NAMALWA (cell line): ENCODE measurements around the gene HDGF.

ENCODE experiments used
- DNase-seq: peaks from one replicate; pipeline ENCODE4 v3.0.0-alpha.2; 2015; ENCODE audit warnings: low spot score

The HDGF gene

DNA sequence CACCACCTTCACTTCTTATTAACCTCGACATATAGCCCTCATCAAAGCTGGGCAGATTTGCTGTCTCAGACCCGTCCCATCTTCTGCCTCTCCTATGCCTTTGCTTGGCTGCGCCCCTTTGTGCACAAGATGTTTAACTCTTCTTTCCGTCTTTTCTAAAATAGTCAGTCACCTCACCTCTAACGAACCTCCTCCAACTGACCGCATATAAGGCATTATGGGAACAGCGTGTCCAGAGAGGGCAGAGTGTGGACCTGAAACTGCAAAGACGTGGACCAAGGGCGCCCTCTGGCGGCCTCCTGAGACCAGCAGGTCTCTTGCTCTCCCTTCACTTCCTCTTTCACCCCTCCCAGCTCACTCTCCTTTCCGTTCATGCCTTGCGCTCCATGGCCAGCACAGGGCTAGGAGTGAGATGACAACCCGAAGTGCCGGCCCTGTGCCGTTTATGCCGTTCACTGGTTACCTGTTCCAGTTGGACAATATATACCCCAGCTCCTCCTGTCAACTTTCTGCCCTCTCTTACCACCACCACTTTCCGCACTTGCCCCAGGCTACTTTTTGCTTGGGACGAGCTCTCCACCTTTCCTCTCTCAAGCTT, 25.7 kb downstream of the HDGF start:
- peak; percentile 95 for DNase-seq

DNA sequence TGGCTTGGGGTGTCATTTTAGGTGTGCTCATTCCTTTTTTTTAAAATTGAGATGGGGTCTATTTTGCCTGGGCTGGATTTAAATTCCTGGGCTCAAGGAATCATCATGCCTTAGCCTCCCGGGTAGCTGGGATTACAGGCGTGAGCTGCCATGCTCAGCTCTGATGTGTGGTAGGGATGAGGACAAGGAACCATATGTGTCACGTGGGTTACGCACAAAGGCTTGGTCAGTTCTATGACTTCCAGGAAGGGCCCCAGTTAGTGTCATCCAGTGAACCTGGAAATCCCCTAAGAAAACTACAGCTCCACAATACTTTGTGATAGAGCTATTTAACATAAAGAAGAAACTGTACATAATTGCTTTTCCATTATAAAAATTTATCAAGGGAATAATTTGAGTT, 29.9 kb downstream of the HDGF start:
- DNase-seq, result no peak

DNA sequence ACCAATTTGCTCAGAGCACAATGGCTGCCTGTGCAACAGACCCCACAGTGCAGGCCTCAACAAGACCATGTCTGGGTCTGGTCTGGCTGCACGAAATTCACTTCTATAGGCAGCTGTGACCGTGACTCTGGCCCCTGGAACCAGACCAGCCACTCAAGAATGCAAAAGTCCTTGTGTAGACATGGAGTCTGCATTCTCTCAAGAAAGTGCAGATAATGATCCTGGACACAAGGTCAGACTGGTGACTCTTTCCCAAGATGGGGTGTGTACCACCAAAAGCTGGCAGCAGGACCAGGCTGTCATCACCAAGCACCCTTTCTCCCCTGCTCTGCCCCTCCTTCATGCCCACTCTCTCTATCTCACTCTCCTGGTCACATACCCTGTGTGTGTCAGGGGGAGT, 30.3 kb downstream of the HDGF start:
- no peak for DNase-seq

DNA sequence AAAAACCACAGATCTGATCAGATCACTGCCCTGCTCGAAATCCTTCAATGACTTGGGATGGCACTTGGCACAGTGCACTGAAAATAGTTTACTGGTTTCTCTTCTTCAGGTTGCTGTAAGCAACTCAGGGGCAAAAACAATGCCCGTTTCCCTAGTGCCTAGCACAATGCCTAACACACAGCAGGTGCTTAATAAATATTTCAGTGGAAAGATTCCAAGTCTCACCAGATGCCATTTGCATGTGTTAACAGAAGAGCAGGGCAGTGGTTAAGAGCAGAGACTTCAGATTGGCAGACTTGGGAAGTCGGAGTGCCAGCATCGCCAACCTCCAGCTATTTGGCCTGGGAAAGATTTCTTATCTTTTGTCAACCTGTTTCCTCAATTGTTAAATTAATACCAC, 34.1 kb downstream of the HDGF start:
- no peak for DNase-seq

DNA sequence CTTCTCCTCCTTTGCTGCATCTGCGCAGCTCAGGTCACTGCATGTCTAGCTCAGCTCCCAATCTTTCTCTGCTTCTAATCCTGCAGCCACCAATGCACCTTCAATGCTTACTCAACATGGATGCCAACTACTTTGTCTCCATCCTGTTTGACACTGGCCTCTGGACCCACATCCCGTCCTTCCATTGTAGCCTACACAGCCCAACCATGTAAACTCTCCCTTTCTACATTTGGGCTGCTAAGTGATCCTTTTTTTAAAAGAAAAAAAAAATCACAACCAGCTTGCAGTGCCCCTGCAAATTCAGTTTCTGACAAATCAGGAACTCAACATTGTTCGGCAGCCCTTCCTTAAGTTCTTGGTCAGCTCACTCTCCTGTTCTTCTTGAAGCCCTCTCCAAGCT, 36.6 kb downstream of the HDGF start:
- no peak for DNase-seq

DNA sequence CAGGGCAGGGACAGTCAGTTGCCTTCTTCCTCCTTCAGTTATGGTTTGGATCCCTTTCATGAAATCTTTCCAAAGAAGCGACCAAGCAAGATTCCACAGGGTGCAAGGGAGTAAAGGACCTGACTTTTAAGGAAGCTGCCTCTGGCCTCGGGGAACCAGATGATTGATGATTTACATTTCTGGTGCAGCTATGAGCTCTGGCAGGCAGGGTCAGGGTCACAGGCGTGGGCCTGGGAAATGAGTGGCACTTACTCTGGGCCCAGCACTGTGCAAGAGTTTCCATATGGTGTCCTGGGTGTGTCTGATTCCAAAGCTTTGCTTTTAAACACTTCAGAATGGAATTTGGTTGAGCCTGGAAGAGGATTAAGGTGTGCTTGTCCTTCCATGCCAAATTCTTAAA, 38.8 kb downstream of the HDGF start:
- no peak for DNase-seq

DNA sequence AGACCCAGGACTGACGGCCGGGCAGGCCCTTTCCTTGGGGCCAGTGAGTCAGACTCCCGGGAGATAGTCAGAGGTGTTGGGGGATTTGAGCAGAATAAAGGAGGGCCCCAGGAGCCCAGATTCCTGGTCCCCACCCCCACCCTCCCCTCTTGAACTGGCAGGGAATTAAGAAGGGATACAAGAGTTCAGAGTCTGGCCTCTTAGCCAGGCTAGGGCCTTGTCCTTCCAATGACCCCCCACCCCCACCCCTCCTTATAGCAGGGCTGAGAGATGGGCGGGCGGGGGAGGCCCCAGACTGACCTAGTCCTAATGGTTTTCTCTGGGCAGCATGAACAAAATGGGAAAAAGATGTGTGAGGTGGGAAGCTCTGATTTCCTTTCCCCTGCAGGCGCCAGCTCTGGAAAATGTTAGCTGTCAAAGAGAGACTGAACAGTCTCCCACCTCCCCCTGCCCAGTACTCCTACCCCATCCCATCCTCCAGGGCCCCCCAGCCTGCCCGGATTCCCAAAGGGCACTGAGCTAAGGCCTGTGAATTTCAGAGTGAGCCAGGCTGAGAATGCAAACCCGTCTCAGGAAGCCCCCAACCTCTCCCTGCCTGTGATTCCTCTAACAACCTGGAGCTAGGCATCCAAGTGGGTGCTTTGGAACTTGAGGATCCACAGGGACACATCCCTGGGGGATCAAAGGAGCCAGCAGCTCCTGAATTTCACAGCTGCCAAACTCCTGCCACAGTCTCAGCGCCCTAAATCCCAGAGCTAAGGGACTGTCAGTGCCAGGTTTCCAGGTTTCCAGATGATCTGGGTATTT, 40.3 kb downstream of the HDGF start:
- DNase-seq, result no peak

DNA sequence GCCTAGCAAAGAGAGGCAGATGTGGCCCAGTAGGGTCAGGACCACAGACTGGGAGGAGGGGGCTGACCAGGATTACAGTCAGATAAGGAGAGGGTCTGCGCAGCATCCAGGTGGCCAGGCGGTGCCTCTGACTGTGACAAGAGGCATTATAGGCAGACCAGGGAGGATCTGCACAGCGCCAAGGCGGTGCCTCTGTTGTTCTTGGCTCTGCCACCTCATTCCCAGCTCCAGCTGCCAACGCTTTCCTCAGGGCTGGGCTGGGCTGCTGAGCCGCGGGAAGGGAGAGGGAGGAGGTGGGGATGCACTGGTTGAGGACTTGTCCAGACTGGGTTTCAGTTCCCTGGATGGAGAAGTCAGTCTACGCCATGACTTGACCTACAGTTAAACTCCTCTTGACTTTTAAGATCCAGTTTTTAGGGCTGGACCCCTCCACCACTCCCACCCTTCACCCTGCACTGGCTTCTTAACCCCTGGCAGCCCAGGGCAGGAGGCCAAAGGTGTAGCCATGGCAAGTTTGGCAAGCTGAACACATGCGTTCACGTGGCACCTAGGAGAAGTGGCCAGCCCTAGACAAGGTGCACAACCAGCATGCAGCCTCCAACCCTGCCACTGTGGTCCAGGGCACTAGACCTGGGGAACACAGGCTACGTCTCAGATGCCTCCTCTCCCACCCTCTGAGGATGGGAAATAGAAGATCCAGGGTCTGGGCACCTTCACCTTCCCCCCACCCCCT, 41.6 kb downstream of the HDGF start:
- no peak for DNase-seq

DNA sequence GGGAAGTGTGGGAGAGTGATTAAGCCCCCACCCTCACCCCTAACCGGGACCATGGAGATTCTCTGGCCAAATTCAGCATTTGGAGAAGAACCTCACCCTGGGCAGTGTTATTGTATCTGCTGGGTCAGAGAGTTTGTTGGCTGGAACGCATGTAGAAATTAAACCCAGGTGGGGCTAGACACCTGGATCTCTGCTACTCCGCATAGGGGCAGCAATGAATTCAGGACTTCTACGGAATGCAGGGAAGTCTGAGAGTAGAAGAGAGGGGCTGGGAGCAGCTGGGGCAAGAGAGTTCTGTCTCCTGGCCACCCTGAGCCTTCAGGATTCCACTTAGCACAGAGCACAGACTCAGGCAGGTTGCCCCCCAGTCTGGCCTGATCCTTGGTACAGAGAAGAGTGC, 42.4 kb downstream of the HDGF start:
- DNase-seq, result no peak

DNA sequence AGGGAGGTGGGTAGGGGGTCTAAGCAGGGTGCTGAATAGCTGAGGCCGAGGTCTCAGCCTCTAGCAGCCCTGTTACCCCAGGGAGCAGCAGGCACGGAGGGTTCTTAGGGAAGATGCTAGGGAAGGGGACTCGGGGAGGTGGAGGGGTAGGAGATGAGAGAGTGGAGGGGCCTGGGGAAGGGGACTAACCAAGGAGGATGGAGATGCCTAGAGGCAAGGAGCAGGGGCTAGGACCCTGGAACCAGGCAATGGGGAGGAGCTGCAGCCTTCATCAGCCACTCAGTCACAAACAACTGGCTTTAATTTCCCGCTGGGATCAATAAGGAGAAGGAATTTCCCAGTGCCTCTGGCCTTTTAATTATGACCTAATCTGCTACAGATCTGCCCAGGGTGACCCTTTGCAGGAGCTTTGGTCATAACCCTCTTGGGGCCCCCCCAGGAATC, 43.2 kb downstream of the HDGF start:
- no peak for DNase-seq

DNA sequence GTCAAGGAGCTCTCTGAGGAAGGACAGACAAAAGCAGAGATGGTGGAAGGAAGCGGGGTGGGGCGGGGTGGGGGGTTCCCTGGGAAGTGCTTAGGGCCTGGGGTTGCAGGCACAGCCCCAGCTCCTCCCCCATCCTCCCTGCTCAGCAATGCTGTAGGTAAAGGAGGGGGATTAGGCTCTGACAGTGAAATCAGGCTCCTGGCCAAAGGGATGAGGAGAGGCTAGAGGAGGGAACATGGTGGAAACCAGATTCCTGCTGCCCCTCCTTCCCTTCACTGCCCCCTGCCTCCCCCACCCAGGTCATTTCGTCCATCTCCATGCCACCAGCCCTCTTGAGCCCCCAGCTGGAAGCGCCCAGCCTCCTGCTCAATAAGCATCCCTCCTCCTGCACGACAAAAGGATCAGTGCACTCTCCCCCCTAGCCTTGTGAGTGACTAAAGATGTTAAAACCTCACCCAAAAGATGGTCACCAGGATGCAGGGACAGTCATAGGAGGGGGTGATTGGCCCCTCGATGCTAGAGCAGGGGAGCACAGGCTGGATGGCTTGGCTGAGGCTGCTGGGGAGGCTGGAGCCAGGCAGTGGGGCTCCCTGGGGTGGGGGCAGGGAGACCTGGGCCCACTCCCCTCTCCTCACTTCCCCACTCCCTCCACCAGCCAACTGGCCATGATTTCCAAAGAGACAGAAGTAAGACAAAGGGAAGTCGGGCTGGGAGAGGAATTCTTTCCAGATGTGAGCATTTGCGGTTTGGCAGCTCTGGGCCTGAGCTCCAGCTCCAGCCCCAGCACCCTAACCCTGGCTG, 43.9 kb downstream of the HDGF start:
- no peak for DNase-seq

DNA sequence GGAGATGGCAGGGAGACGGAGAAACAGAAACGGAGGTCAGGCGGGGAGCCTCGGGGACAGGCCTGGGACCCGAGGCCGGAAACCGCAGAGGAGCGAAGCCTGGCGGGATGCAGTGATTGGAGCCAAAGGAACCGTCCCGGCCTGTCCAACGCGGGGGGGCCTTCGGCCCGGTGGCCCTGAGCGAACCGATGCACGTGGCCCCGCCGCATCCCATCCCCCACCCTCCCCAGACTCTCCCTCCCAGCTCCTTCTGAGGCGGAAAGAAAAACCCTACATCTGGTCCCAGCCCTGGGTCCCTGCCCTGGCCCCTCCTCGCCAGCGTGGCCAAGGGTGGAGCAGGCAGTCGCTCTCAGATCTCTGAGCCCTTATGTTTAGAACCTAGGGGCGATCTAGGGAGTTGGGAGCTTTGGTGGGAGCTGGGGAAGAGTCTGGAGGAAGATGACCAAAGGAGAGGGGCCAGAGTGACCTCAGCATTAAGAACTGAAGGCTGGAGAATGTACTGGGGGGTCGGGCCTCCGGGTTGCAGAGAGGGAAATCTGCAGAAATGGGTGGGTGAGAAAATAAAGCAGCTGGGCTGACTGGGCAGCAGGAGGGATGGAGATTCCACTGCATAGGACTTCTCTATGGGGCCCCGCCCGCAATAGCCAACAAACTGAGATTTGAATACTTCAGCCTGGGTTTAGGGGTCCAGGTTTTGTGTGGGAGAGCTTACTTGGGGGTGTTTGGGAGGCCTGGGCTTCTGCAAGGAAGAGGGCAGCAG, 44.6 kb downstream of the HDGF start:
- no peak for DNase-seq

DNA sequence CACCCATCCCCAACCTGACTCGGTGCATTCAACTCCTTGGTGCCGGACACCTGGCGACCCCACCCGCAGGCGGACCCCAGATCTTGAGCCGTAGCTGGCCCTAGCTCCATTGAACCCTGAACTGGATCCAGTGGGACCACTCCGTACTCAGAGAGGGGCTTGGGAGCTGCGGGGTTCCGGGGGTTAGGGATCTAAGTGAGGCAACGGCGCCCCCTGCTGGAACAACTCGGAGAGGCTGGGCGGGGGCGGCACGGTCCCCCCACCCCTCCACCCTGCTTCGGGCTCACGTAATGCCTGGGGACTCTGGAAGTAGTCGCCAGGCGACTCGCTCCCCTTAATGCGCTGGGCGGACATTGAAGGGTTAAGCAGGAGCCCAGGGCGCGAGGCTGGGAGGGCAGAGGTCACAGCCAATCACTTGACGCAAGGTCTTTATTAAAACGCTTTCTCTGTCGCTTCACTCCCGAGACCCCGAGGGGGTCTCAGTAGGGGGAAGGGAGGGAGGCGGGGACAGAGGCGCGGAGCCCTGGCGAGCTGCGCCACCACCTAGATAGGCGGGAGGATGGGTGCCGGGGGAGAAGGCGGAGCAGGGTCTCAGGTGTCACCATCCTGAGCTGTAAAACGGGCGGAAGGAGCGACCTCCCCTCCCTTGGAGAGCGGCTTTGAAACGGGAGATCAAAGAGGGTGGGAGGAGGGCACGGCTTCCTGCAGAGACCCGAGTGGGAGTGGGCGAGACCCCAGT, 45.4 kb downstream of the HDGF start:
- peak; percentile 66 for DNase-seq

DNA sequence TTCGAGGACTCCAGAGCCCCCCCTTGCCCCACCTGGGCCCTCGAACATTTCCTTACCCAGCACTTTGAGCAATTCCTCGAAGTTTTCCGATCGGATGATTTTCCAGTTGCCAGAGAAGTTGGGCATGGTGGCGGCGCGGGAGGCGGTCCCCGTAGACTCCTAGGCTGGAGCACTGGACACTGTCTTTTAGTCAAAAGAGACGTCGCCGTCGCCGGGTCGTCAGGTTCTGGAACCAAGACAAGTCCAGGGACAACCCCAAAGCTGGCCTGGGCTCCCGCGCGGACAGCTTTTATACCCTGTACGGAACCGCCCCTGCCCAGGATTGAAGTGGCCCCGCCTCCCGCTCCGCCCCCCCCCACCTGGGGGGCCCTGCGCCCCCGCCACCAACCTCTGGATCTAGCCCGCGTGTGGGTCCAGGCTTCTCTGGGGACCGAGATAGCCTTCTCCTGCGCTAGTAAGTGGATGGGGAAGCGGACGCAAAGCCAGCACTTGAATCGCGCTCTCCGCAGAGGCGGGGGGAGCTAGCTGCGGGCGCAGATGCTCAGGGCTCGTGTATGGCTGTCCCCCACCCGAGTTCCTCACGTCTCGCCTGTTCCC, 46.1 kb downstream of the HDGF start, which contains the start of gene CRABP2:
Gene CRABP2 (minus strand): TSS at position 263 of the 597 bp plus-strand sequence. CDS start 137 bp downstream, at position 126.
- DNase-seq, result no peak

DNA sequence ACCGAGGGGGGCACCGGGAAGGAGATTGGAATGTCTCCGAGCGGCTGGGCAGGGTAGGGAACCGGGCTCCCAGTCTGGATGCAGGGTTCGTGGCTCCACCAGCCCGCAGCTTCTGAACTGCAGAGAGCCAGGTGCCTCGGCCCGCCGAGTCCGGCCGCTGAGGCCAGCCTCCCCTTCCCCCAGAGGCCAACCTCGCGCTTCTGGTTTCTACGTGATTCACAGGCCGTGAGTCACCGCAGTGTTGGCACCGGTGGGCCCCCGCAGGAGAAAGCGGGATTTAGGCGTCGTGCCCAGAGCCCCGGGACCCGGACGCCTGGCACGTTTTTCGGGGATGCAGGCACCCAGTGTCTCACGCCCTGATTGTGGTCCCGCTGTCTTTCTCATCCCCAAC, 46.5 kb downstream of the HDGF start:
- no peak for DNase-seq

DNA sequence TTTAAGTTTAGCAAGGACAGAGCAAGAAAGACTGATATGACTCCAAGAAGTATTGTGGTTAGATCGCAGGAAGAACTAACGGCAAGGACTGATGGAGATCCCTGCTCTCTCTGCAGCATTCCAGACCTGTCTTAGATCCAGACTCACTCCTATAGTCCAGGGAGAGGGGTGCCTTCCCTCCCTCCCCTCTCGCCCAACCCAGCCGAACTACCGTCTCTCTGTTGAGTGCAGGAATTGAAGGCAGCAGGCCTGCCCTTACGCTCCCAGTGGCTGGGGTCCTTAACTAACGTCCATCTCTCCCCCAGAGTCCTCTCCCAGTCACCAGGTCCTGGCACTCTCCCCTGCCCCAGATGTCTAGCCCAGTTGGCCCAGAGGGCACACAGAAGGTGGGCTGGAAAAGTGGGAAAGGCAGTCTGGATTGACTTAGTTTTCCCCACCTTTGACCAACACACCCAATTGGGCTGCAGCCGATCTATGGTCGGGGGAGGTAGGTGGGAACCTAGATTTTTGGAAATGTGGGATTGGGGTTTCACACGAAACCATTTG, 47.2 kb downstream of the HDGF start:
- no peak for DNase-seq

DNA sequence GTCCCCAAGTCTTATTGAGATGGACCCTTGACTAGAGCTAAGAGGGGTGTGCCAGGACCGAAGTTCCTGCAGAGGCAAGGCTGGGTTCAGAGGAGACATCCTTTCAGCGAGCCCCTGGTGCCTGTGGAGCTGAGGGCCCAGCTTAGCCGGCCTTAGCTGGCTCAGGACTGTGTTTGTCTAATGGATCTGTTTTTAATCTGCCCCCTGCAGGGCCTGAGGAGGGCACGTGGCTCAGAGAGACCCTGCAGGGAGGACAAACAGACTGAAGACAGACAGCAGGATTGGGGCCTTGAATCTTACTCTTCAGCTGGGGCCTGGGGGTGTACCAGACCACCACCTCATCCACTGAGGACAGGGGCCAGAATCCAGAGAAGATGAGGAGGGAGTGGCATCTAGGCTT, 47.7 kb downstream of the HDGF start:
- peak; percentile 46 for DNase-seq

DNA sequence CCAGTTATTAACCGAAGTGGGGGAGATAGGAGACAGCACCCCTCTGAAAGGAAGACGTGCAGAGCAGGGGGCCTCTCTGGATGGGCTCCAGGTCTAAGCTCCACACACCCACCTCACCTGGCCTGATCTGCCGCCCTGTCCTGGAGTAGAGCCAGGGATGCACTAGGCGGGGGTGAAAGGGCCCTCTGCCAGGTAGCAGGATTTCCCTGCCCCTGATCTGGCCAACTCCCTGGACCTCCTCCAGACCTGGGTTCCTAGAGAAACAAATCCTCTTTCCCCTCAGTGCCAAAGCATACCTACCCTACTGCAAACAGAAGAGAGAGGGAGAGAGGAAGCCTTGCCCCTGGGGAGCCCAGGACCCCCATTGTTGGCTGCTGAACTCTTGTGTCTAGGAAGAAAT, 48.1 kb downstream of the HDGF start:
- DNase-seq, result no peak

DNA sequence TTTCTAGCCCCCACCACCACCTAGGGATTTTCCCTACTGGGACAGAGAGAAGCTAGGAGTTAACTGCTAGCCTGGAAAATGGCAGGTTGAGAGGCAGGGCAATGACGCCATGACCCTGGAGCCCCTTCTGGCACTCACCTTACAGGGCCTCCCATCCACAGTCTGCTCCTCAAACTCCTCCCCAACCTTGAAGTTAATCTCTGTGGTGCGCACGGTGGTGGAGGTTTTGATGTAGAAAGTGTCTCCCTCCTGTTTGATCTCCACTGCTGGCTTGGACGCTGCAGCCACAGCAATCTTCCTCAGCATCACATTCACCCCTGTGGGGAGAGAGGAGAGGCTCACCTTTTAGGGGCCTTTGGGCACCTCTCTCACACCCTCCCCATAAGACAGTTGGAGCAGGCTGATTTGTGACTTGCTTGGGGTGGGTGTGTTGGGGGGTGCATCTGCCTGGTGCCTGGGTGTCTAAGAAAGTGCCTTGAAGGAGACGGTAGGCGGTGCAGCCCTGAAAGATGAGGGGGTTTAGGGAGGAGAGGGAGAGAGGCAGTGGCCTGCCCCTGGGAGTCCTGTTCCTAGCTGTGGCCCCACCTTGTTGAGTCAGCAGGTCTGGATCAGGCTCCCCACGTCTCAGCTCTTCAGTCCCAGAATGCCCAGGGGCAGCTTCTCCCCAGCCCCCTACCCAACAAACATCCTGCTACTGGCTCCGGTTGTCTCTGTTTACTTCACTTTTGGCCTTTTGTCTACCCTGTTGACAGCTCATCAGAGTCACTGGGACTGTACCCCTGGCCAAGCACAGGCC, 50.5 kb downstream of the HDGF start:
- no peak for DNase-seq
